Fibroblast of villous mesenchyme (primary cell): ENCODE results near the gene TULP4. TPM values are rescaled to one million over a fixed set of nuclear protein-coding genes. Genes with fewer than 3 reads are reported as not detected.

Experiments
- DNase-seq: peaks from one replicate; pipeline ENCODE4 v3.0.0-alpha.2; 2010; ENCODE audit warnings: low read depth
- H3K4me3 ChIP-seq: 2 replicates; pipeline ENCODE4 v1.5.1; 2011; ENCODE audit warnings: low read depth, mild to moderate bottlenecking, low read length
- CTCF ChIP-seq: IDR thresholded peaks from 2 replicates; pipeline ENCODE4 v1.5.1; 2012; ENCODE audit warnings: low read depth, mild to moderate bottlenecking, low read length; ENCODE audit not compliant: insufficient read depth
- total RNA-seq: library from RNA; depleted of rRNA; stranded (reverse); fragments of >200 nt; gene quantifications from 2 replicates; pipeline ENCODE4 v1.2.3, GENCODE V29; 2012

Gene TULP4
- total RNA-seq, 1 donor: 120 TPM

GRCh38 chr6:158419339-158419909 lies 107.2 kb downstream of the TULP4 start:
- DNase-seq: no peak
- no peak overlapping the region for H3K4me3 ChIP-seq
- TF ChIP-seq CTCF: no peak

- DNase-seq: no peak
- H3K4me3 ChIP-seq: no peak overlapping the region
- no peak for TF ChIP-seq CTCF
Observed at GRCh38 chr6:158421381-158421780, 109.1 kb downstream of the TULP4 start.

- H3K4me3 ChIP-seq: no peak overlapping the region
- DNase-seq: no peak
- no peak for TF ChIP-seq CTCF
Observed at GRCh38 chr6:158422629-158423238, 110.5 kb downstream of the TULP4 start.

GRCh38 chr6:158431036-158431435 lies 118.8 kb downstream of the TULP4 start:
- TF ChIP-seq CTCF: no peak
- no peak overlapping the region for H3K4me3 ChIP-seq
- DNase-seq: no peak

GRCh38 chr6:158431560-158431959 lies 119.3 kb downstream of the TULP4 start:
- no peak for DNase-seq
- no peak for TF ChIP-seq CTCF
- H3K4me3 ChIP-seq: no peak overlapping the region

- TF ChIP-seq CTCF: no peak
- no peak for DNase-seq
- no peak overlapping the region for H3K4me3 ChIP-seq
Observed at GRCh38 chr6:158437571-158437970, 125.3 kb downstream of the TULP4 start.

GRCh38 chr6:158438226-158438625 lies 126.0 kb downstream of the TULP4 start:
- no peak overlapping the region for H3K4me3 ChIP-seq
- no peak for DNase-seq
- TF ChIP-seq CTCF: no peak
